OCI-LY3 (cell line): ENCODE measurements around the gene SH2D4B.

ENCODE experiments used
- CTCF ChIP-seq: fragments of 200-600, 300-600 bp; sonication (generic); IDR thresholded peaks from 2 replicates; pipeline ENCODE4 v1.5.1; 2014; ENCODE audit warnings: antibody characterized with exemption, low read length, low read depth
- EZH2phosphoT487 ChIP-seq: fragments of 200-600 bp; shearing (Covaris generic); IDR thresholded peaks from 2 replicates; pipeline ENCODE4 v1.6.1; 2018; ENCODE audit warnings: antibody characterized with exemption, mixed run types, low read depth

DNA sequence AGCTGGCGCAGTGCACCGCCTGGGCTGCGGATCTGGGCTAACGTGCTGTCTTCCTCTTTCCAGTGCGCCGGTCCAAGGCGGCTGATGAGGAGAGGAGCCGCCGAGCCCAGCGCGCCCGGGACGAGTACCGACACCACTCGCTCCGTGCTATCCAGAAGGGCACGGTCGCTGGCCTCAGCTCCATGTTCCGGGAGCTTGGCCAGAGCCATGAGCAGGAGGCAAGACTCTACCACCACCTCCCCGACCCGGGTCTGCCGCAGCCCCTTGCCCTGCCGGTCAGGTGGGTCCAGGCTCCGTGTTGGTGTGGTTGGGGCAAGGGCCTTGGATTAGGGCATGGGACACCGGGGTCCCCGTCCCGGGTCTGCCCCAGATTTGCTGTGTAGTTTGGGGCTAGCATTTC lies 65.8 kb downstream of the SH2D4B start:
- TF ChIP-seq CTCF (no peak), EZH2phosphoT487 (no peak)
